ENCODE measurements around the gene NDUFA8. TPM values are rescaled to one million over a fixed set of nuclear protein-coding genes. Genes with fewer than 3 reads are reported as not detected.

Gene NDUFA8
- polyA plus RNA-seq, 1 experiment = 52.4 TPM

GRCh38 chr9:122106576-122106975 is 53.0 kb downstream of the NDUFA8 start:
- ChIA-PET POLR2A (interaction anchor here (0.6 kb wide), 1 partner anchor 276 kb away, joined by 16 read pairs; no protein-coding TSS in a partner anchor), CTCF (interaction anchor here (1.8 to 9.3 kb wide), 4 partner anchors 8 to 244 kb away, joined by 4 to 100 read pairs (median 24); no protein-coding TSS in a partner anchor)
- TF ChIP-seq CTCF (IDR thresholded peaks at IDR 0.05; ENCODE audit: insufficient read depth, low read depth, low read length) = no peak
- no peak for DNase-seq (ENCODE audit: low read depth)
- Histone ChIP-seq H3K36me3 (ENCODE audit: control insufficient read depth, insufficient read depth, low read length) (no peaks in the 10 kb centered on the region), H3K27me3 (ENCODE audit: control insufficient read depth, insufficient read depth, low read length) (no peaks in the 10 kb centered on the region), H3K4me3 (ENCODE audit: low read depth, low read length) (no peak overlapping the region)

DNA sequence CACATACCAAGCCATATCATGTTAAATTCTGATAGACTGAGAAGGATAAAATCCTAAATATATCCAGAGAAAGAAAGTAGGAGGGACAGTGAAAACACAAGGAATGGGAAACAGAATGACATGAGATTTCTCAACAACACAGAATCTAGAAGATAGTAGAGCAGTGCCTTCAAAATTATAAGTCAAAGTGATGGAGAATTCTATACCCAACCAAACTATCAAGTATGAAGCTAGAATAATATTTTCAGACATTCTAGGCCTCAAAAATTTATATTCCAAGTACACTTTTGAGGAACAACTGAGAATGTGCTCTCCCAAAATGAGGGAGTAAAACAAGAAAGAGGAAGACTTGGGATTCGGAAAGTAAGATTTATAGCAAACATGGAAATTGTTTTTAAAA is 55.6 kb downstream of the NDUFA8 start:
- no peaks in the 10 kb centered on the region for H3K36me3 ChIP-seq (ENCODE audit: control insufficient read depth, insufficient read depth, low read length)
- ChIA-PET POLR2A (no interaction called here), CTCF (interaction anchor here (3.8 kb wide), 1 partner anchor 19 kb away, joined by 74 read pairs; no protein-coding TSS in a partner anchor)
- TF ChIP-seq CTCF (IDR thresholded peaks at IDR 0.05; ENCODE audit: insufficient read depth, low read depth, low read length) = no peak
- H3K4me3 ChIP-seq (ENCODE audit: low read depth, low read length) = no peak overlapping the region
- no peaks in the 10 kb centered on the region; the same call in 1 of the 2 replicates for H3K27me3 ChIP-seq (ENCODE audit: control insufficient read depth, insufficient read depth, low read length)
- DNase-seq (ENCODE audit: low read depth) = no peak

DNA sequence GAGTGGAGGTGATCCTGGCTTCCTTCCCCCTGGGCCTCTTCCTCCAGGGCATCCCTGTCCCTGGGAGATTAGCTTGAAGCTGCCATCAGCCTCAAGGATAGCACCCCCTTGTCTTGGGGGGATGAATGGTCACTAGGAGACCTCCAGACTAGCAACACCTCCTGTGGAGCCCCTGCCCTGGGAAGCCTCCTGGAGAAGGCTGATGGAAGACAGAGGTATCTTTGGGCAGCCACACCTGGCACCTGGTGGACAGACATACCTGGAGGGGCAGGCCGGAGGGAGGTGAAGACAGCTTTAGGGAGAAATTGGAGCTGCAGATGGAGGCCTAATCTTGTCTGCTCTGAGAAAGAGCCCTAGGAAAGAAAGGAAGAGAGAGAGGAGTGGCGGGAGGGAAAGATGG is 57.4 kb downstream of the NDUFA8 start:
- CTCF ChIA-PET = interaction anchor here (1.1 to 3.8 kb wide), 3 partner anchors 14 to 248 kb away, joined by 4 to 74 read pairs (median 15); no protein-coding TSS in a partner anchor
- H3K27me3 ChIP-seq (ENCODE audit: control insufficient read depth, insufficient read depth, low read length) = no peaks in the 10 kb centered on the region; the same call in 1 of the 2 replicates
- no peaks in the 10 kb centered on the region for H3K36me3 ChIP-seq (ENCODE audit: control insufficient read depth, insufficient read depth, low read length)
- no peak for DNase-seq (ENCODE audit: low read depth)
- POLR2A ChIA-PET = no interaction called here
- H3K4me3 ChIP-seq (ENCODE audit: low read depth, low read length) = no peak overlapping the region
- TF ChIP-seq CTCF (IDR thresholded peaks at IDR 0.05; ENCODE audit: insufficient read depth, low read depth, low read length) = no peak

DNA sequence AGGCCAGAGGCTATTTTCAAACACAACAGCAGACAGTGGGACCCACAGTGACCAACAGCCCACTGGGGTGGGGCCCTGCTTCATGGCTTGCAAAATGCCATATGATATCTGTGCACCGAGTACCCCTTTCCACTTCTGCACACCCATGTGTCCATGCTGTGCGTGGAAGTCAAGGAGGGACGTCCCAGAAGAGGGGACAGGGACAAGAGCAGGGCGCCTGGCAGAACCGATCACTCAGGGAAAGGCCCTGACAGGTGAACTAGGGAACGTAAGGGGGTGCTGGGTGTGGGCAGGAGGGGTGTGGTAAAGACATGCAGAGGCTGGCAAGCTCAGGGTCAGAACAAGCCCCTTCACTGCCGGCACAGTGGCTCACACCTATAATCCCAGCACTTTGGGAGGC is 58.8 kb downstream of the NDUFA8 start:
- DNase-seq (ENCODE audit: low read depth) = no peak
- ChIA-PET CTCF (interaction anchor here (1.3 to 3.8 kb wide), 3 partner anchors 15 to 250 kb away, joined by 4 to 74 read pairs (median 15); no protein-coding TSS in a partner anchor), POLR2A (no interaction called here)
- H3K36me3 ChIP-seq (ENCODE audit: control insufficient read depth, insufficient read depth, low read length) = no peaks in the 10 kb centered on the region
- TF ChIP-seq CTCF (IDR thresholded peaks at IDR 0.05; ENCODE audit: insufficient read depth, low read depth, low read length) = no peak
- H3K27me3 ChIP-seq (ENCODE audit: control insufficient read depth, insufficient read depth, low read length) = no peaks in the 10 kb centered on the region; the same call in 1 of the 2 replicates
- no peak overlapping the region for H3K4me3 ChIP-seq (ENCODE audit: low read depth, low read length)

- Histone ChIP-seq H3K4me3 (ENCODE audit: low read depth, low read length) (no peak overlapping the region), H3K36me3 (ENCODE audit: control insufficient read depth, insufficient read depth, low read length) (no peaks in the 10 kb centered on the region), H3K27me3 (ENCODE audit: control insufficient read depth, insufficient read depth, low read length) (no peaks in the 10 kb centered on the region; the same call in 1 of the 2 replicates)
- POLR2A ChIA-PET = no interaction called here
- peak; percentile 83 for TF ChIP-seq CTCF (IDR thresholded peaks at IDR 0.05; ENCODE audit: insufficient read depth, low read depth, low read length)
- no peak for DNase-seq (ENCODE audit: low read depth)
- CTCF ChIA-PET = interaction anchor here (0.6 to 5.8 kb wide), 48 partner anchors 9 to 726 kb away, joined by 3 to 212 read pairs (median 4); no protein-coding TSS in a partner anchor
Measured at GRCh38 chr9:122099271-122099869, 60.2 kb downstream of the NDUFA8 start.

All from BJ (cell line).